A549 treated with AZD9567 at 1 μM for 4 hours (cell line): ENCODE measurements around the gene ARL17A. TPM values are rescaled to one million over a fixed set of nuclear protein-coding genes. Genes with fewer than 3 reads are reported as not detected.

Source experiments
- total RNA-seq: library from RNA; stranded (reverse); fragments of 200-300 nt; extraction: Qiagen RNA extraction; gene quantifications from 5 replicates; pipeline ENCODE4 v1.2.3, GENCODE V29; 2022; ENCODE audit not compliant: insufficient read depth

Gene ARL17A
- total RNA-seq: 2.9 to 4.8 TPM (median 4.2 TPM) in 5 replicates

GRCh38 chr17:46579083-46580075, at the start of gene ARL17A:
Gene ARL17A, minus strand, starts transcription at chr17:46579691. Its CDS starts 3,369 bp downstream, at chr17:46576322.

GRCh38 chr17:46590157-46591146, 11.0 kb upstream of the ARL17A start, which contains the start of gene NSF:
Gene NSF, plus strand, starts transcription at chr17:46590669. Its CDS starts 107 bp downstream, at chr17:46590776.

GRCh38 chr17:46512168-46512567, 67.3 kb downstream of the ARL17A start, which contains the start of gene LRRC37A2:
Gene LRRC37A2, plus strand, starts transcription at chr17:46512468. Its CDS starts 245 bp downstream, at chr17:46512713.

Other genes starting within 250 kb of the ARL17A start
- 5.6 to 11.7 TPM (median 6.5 TPM) in 5 replicates for gene ARL17B, start 217.9 kb downstream of the ARL17A start, total RNA-seq
- gene LRRC37A2, start 67.2 kb downstream of the ARL17A start, total RNA-seq: 3.1 to 4.2 TPM (median 3.8 TPM) in 5 replicates
- 19.3 to 23.2 TPM (median 20.9 TPM) in 5 replicates for gene NSF, start 11.0 kb upstream of the ARL17A start, total RNA-seq
- 2.9 to 4.6 TPM (median 3.9 TPM) in 5 replicates for gene WNT3, start 239.0 kb upstream of the ARL17A start, total RNA-seq